Endothelial cell of umbilical vein (primary cell): ENCODE data around the gene RIPOR1. TPM values are rescaled to one million over a fixed set of nuclear protein-coding genes. Genes with fewer than 3 reads are reported as not detected.
A peak's percentile ranks its signal among the peaks of the same experiment; 100 is the strongest.

Source experiments
- BruUV-seq: library from RNA; stranded (reverse); fragments of 400-500 nt; replicated peaks from 2 replicates; lab custom pipeline; 2021; lab: Mats Ljungman, UMichigan
- CTCF ChIA-PET: fragments of 300-600, 350-600 bp; sonication (Branson Sonifier 250); formaldehyde crosslinking; loops from one replicate; lab custom pipeline; 2021; ENCODE audit warnings: antibody characterized with exemption, inconsistent platforms; lab: Charles Lee
- POLR2A ChIA-PET: fragments of 300-600, 350-600 bp; sonication (Branson Sonifier 250); formaldehyde crosslinking; loops from one replicate; lab custom pipeline; 2021; ENCODE audit warnings: antibody characterized with exemption, inconsistent platforms; lab: Charles Lee
- DNase-seq: peaks from one replicate; pipeline ENCODE4 v3.0.0-alpha.2; 2011; ENCODE audit warnings: low read depth, low spot score
- FAIRE-seq: peaks from 2 replicates; lab custom pipeline; 2011; peaks lifted over from hg19 to GRCh38; lab: Jason Lieb, UNC
- H2AFZ ChIP-seq: 2 replicates; pipeline ENCODE4 v1.6.0; 2012; ENCODE audit warnings: low read depth, low read length, control low read depth, inconsistent platforms
- H3K27ac ChIP-seq: 2 replicates; pipeline ENCODE4 v1.5.1; 2011; ENCODE audit warnings: low read depth, mild to moderate bottlenecking, control low read depth, low read length, moderate library complexity; ENCODE audit not compliant: insufficient read depth
- H3K27me3 ChIP-seq, 2 experiments: 2 replicates each; pipeline versions ENCODE4 v1.6.0 to v1.6.1; 2011; ENCODE audit warnings: low read length in 2 of 2, mixed read lengths in 1 of 2; ENCODE audit not compliant: control insufficient read depth in 2 of 2, insufficient read depth in 2 of 2
- H3K36me3 ChIP-seq, 2 experiments: 2 replicates in 1 of 2; 3 replicates in 1 of 2; pipeline ENCODE4 v1.5.1; 2011; ENCODE audit warnings: low read length in 2 of 2, mild to moderate bottlenecking in 1 of 2, moderate library complexity in 1 of 2; ENCODE audit not compliant: control insufficient read depth in 2 of 2, insufficient read depth in 2 of 2; ENCODE audit errors: extremely low read depth in 1 of 2
- H3K4me1 ChIP-seq: 3 replicates; pipeline ENCODE4 v1.5.1; 2011; ENCODE audit warnings: mild to moderate bottlenecking, low read length; ENCODE audit not compliant: control insufficient read depth, insufficient read depth; ENCODE audit errors: extremely low read depth
- H3K4me2 ChIP-seq: 2 replicates; pipeline ENCODE4 v1.6.1; 2011; ENCODE audit warnings: low read length, control low read depth, mixed read lengths; ENCODE audit not compliant: insufficient read depth
- H3K4me3 ChIP-seq, 3 experiments: fragments of 200-600 bp in 1 of 3; sonication (generic), shearing (Covaris generic) in 1 of 3; replicated peaks in 1 of 3; 2 replicates each; pipeline ENCODE4 v1.5.1; 2011 to 2016; ENCODE audit warnings: control low read depth in 3 of 3, low read length in 3 of 3, mild to moderate bottlenecking in 2 of 3, inconsistent platforms in 1 of 3, low read depth in 1 of 3, moderate library complexity in 1 of 3; ENCODE audit not compliant: insufficient read depth in 1 of 3
- H3K79me2 ChIP-seq: 2 replicates; pipeline ENCODE4 v1.6.0; 2012; ENCODE audit warnings: low read length, inconsistent platforms; ENCODE audit not compliant: control insufficient read depth, insufficient read depth
- H3K9ac ChIP-seq: replicated peaks from 2 replicates; pipeline ENCODE3; 2011; ENCODE audit warnings: low read length, control low read depth; ENCODE audit not compliant: insufficient read depth; ENCODE audit errors: extremely low read depth
- H3K9me1 ChIP-seq: replicated peaks from 3 replicates; pipeline ENCODE4 v1.6.0; 2011; ENCODE audit warnings: mild to moderate bottlenecking, low read length; ENCODE audit not compliant: control insufficient read depth, insufficient read depth; ENCODE audit errors: extremely low read depth
- H3K9me3 ChIP-seq: replicated peaks from 2 replicates; pipeline ENCODE4 v1.5.1; 2012; ENCODE audit warnings: low read length, inconsistent platforms; ENCODE audit not compliant: control insufficient read depth, insufficient read depth
- H4K20me1 ChIP-seq: replicated peaks from 2 replicates; pipeline ENCODE3; 2011; ENCODE audit warnings: mild to moderate bottlenecking, low read length; ENCODE audit not compliant: control insufficient read depth, insufficient read depth; ENCODE audit errors: extremely low read depth
- CTCF ChIP-seq, 2 donors: IDR thresholded peaks; 1 replicate in 1 of 2; 2 replicates in 1 of 2; pipeline ENCODE4 v1.5.1; 2011; ENCODE audit warnings: low read length in 2 of 2, mild to moderate bottlenecking in 2 of 2, moderate library complexity in 2 of 2, control low read depth in 1 of 2, inconsistent platforms in 1 of 2, low read depth in 1 of 2; ENCODE audit not compliant: insufficient read depth in 1 of 2; ENCODE audit errors: extremely low read depth in 1 of 2
- EZH2 ChIP-seq: IDR thresholded peaks from 2 replicates; pipeline ENCODE4 v1.6.1; 2012; ENCODE audit warnings: borderline replicate concordance, low read depth, mild to moderate bottlenecking, moderate library complexity, low read length, inconsistent platforms; ENCODE audit not compliant: severe bottlenecking
- FOS ChIP-seq: IDR thresholded peaks from 2 replicates; pipeline ENCODE4 v1.6.1; 2011; ENCODE audit warnings: mild to moderate bottlenecking, low read length, moderate library complexity, borderline replicate concordance; ENCODE audit not compliant: insufficient read depth
- GATA2 ChIP-seq: IDR thresholded peaks from 2 replicates; pipeline ENCODE4 v1.7.0; 2011; ENCODE audit warnings: low read depth, mild to moderate bottlenecking, moderate library complexity, mixed read lengths, low read length; ENCODE audit not compliant: insufficient read length, insufficient read depth
- JUN ChIP-seq: IDR thresholded peaks from 2 replicates; pipeline ENCODE4 v1.6.1; 2011; ENCODE audit warnings: borderline replicate concordance, low read depth; ENCODE audit not compliant: insufficient read length, insufficient read depth
- MYC ChIP-seq: IDR thresholded peaks from one replicate; pipeline ENCODE4 v1.6.1; 2011; ENCODE audit warnings: mild to moderate bottlenecking, low read depth, low read length
- POLR2A ChIP-seq: IDR thresholded peaks from 2 replicates; pipeline ENCODE4 v1.6.1; 2012; ENCODE audit warnings: low read depth, mild to moderate bottlenecking, control low read depth, low read length
- POLR2AphosphoS5 ChIP-seq: IDR thresholded peaks from 2 replicates; pipeline ENCODE4 v1.6.1; 2012; ENCODE audit warnings: low read depth, mild to moderate bottlenecking, control low read depth, low read length, moderate library complexity; ENCODE audit not compliant: insufficient read depth
- dilution Hi-C: fragments of 300-500 bp; cut with MboI; formaldehyde crosslinking; loops from one replicate; pipeline ENCODE4 v1.15.0; 2019; ENCODE audit warnings: low sequenced_read_pairs; ENCODE audit not compliant: extremely low pct_ligation_motif_present
- intact Hi-C: fragments of 100-400 bp; cut with micrococcal nuclease; formaldehyde crosslinking; loops from one replicate; pipeline ENCODE4 v1.10.0; 2022
- polyA plus RNA-seq, 4 experiments: library from polyadenylated mRNA; depleted of rRNA in 3 of 4; stranded (reverse) in 3 of 4; unstranded in 1 of 4; fragments of >200 nt; gene quantifications; 2 replicates each; pipeline versions ENCODE4 v1.2.1 to v1.2.3, GENCODE V29; 2011 to 2012; ENCODE audit warnings: missing spikeins in 1 of 4
- total RNA-seq: library from RNA; stranded (reverse); gene quantifications from 2 replicates; pipeline ENCODE4 v1.2.3, GENCODE V29; 2021
- TF ChIP-seq, protein P1 (sequence below): IDR thresholded peaks from 2 replicates; pipeline ENCODE4 v1.6.1; 2011; ENCODE audit not compliant: insufficient read depth, insufficient read length

Gene RIPOR1
- total and polyA plus RNA-seq, 2 donors (not counting 3 experiments of a cell fraction or from before 2014, with no cell fraction given), result 45.3 to 144 TPM

DNA sequence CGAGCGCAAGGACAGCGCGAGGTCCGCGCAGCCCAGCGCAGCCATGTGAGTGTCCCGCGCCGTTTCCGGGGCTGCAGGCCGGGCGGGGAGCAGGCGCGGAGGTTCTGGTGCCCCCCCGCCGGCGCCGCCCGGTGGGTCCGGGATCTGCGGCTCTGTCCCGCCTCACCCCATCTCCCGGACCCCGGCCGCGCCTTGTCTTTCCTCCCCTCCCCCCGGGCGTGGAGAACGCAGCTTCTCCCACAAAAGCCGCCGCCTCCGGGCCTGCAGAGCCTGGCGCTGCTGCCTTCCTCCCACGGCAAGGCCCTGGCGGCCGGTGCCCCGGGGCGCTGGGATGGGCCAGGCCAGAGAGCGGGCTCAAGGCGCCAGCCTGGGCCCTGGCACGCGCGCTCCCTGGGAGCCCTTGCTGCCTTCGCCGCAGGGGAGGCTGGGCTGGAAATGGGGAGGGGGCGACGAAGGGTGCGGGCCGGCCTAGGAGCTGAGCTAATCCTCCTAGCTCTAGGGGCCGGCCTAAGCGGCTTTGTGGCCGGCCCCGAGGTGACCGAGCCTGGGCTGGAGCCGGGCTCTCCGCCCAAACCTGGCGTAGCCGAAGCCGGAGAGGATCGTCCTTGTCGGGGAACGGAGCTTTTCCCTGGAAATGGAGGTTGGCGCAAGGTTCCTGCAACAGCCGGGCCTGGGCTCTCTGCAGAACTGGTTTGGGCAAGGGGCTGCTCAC is 397 bp downstream of the RIPOR1 start:
- peak; percentile 63 for FAIRE-seq
- POLR2A ChIA-PET, result interaction anchor here (1.2 kb wide), 1 partner anchor 9 kb away, joined by 6 read pairs; no protein-coding TSS in a partner anchor

DNA sequence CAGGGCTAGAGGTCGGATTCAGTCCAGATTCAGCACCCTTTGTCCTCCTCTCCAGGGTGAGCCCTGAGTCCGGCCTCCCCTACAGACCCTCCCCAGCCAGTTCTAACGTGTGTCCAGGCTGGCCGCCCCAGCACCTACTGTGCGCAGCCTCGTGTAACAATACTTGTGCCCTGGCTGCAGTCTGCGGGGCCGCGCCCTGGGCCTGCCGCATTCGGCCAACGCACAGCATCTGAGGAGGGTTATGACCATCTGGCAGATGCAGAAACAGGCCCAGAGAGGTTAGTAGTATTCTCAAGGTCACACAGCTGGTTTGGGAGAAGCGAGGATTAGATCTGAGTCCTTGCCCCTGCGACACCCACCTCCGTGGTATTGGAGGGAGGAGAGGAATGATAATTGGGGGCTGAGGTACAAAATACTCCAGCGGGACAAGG is 968 bp downstream of the RIPOR1 start:
- intact Hi-C loops (loop anchor here (1.0 to 10.0 kb wide), 3 partner anchors 8 to 395 kb away; partner anchors contain the start of genes RANBP10 and TSNAXIP1), dilution Hi-C loops (no loop called here)
- Histone ChIP-seq H3K9me1 (no peaks in the 10 kb centered on the region), H3K9me3 (no peaks in the 10 kb centered on the region), H4K20me1 (no peaks in the 10 kb centered on the region), H3K36me3 (no peaks in the 10 kb centered on the region), H3K4me2 (peak overlapping the region; percentile 96), H3K27me3 (no peaks in the 10 kb centered on the region), H3K9ac (peak overlapping the region; percentile 85), H2AFZ (peak overlapping the region; percentile 80), H3K27ac (peak overlapping the region; percentile 76), H3K79me2 (peaks cover 43% of the 10 kb centered on the region), H3K4me3 (peak overlapping the region; percentile 55 to 85 (median 77)), H3K4me1 (peaks cover 15% of the 10 kb centered on the region)
- no peak for TF ChIP-seq POLR2AphosphoS5
- no peak for TF ChIP-seq POLR2A
- TF ChIP-seq EZH2, result no peak
- no peak for TF ChIP-seq JUN
- no peak for TF ChIP-seq GATA2
- no peak for TF ChIP-seq MYC
- TF ChIP-seq CTCF (IDR thresholded peaks at IDR 0.05; ENCODE audit: extremely low read depth in 1 of 2, insufficient read depth in 1 of 2, low read depth in 1 of 2, low read length in 2 of 2), result no peak
- TF ChIP-seq FOS, result no peak
- TF ChIP-seq, protein P1, sequence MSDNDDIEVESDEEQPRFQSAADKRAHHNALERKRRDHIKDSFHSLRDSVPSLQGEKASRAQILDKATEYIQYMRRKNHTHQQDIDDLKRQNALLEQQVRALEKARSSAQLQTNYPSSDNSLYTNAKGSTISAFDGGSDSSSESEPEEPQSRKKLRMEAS, result no peak
- peak; percentile 38 for FAIRE-seq
- POLR2A ChIA-PET, result interaction anchor here (1.2 kb wide), 1 partner anchor 8 kb away, joined by 6 read pairs; no protein-coding TSS in a partner anchor
- DNase-seq, result no peak
- CTCF ChIA-PET, result interaction anchor here (0.8 to 3.0 kb wide), 10 partner anchors 8 to 305 kb away, joined by 3 to 35 read pairs (median 5); partner anchors contain the start of genes ATP6V0D1 and CARMIL2
- TSS peak; percentile 64 for BruUV-seq

More for the DNA sequence above, 397 bp downstream of the RIPOR1 start:
- H2AFZ ChIP-seq, result no peak overlapping the region
- H3K27ac ChIP-seq, result peak overlapping the region; percentile 76
- H3K4me2 ChIP-seq, result peak overlapping the region; percentile 96
- peaks cover 15% of the 10 kb centered on the region for H3K4me1 ChIP-seq
- BruUV-seq, result TSS peak; percentile 26
- H3K27me3 ChIP-seq, result no peaks in the 10 kb centered on the region
- TF ChIP-seq POLR2AphosphoS5 (peak; percentile 68), GATA2 (no peak), POLR2A (peak; percentile 73)
- peak overlapping the region; percentile 85 for H3K9ac ChIP-seq
- peak; percentile 47 for DNase-seq
- CTCF ChIA-PET, result interaction anchor here (0.8 to 3.0 kb wide), 11 partner anchors 7 to 305 kb away, joined by 3 to 35 read pairs (median 5); partner anchors contain the start of genes ATP6V0D1 and CARMIL2
- peaks cover 40% of the 10 kb centered on the region for H3K79me2 ChIP-seq
- dilution Hi-C loops, result no loop called here
- H4K20me1 ChIP-seq, result no peaks in the 10 kb centered on the region
- H3K4me3 ChIP-seq, result peak overlapping the region; percentile 55 to 85 (median 77)
- H3K9me1 ChIP-seq, result no peaks in the 10 kb centered on the region
- no peaks in the 10 kb centered on the region for H3K36me3 ChIP-seq
- intact Hi-C loops, result loop anchor here (1.0 to 10.0 kb wide), 3 partner anchors 8 to 396 kb away; partner anchors contain the start of genes RANBP10 and TSNAXIP1
- no peaks in the 10 kb centered on the region for H3K9me3 ChIP-seq
